GM10266 (cell line): ENCODE results near the gene MDK.

Source experiments
- DNase-seq: peaks from one replicate; pipeline ENCODE4 v3.0.0; 2012; ENCODE audit errors: extremely low spot score
- CTCF ChIP-seq: IDR thresholded peaks from 2 replicates; pipeline ENCODE4 v1.5.1; 2012; ENCODE audit warnings: mild to moderate bottlenecking, low read depth; ENCODE audit not compliant: control insufficient read depth, insufficient read depth; ENCODE audit errors: missing control alignments

Gene MDK

DNA sequence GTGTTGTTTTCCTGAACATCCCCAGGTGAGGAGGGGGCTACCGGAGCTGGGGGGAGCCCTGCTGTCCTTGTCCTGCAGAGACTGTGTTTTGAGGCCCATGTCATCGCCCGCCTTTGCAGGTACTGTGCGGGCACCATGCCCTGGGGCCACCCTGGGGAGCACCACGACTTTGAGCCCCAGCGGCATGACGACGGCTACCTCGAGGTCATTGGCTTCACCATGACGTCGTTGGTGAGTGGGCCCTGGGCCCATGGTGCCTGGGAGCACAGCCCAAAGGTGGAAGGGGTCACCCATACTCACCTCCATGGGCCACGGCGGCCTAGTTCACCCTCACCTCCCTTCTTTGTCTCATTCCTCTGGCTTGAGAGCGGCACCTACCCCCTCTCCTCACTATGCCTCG is 6.7 kb upstream of the MDK start:
- no peak for DNase-seq
- TF ChIP-seq CTCF, result no peak

DNA sequence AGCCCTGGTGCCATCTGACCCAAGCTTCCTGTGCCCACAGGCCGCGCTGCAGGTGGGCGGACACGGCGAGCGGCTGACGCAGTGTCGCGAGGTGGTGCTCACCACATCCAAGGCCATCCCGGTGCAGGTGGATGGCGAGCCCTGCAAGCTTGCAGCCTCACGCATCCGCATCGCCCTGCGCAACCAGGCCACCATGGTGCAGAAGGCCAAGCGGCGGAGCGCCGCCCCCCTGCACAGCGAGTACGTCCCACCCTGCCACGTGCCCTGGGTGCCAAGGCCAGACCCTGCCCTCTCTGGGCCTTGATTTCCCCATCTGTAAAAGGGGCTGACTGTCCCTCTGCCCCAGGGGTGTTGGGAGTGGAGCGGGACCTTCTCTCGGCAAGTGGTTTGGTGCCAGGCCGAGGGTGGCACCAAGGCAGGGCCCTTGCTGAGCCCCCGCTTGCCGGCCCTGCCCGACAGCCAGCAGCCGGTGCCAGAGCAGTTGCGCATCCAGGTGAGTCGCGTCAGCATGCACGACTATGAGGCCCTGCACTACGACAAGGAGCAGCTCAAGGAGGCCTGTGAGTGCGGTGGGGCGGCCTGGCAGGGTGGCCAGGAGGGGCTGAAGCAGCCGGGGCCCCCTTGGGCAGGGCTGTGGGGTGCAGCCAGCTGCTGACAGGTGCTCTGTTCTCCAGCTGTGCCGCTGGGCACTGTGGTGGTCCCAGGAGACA is 5.9 kb upstream of the MDK start:
- no peak for TF ChIP-seq CTCF
- DNase-seq, result no peak

DNA sequence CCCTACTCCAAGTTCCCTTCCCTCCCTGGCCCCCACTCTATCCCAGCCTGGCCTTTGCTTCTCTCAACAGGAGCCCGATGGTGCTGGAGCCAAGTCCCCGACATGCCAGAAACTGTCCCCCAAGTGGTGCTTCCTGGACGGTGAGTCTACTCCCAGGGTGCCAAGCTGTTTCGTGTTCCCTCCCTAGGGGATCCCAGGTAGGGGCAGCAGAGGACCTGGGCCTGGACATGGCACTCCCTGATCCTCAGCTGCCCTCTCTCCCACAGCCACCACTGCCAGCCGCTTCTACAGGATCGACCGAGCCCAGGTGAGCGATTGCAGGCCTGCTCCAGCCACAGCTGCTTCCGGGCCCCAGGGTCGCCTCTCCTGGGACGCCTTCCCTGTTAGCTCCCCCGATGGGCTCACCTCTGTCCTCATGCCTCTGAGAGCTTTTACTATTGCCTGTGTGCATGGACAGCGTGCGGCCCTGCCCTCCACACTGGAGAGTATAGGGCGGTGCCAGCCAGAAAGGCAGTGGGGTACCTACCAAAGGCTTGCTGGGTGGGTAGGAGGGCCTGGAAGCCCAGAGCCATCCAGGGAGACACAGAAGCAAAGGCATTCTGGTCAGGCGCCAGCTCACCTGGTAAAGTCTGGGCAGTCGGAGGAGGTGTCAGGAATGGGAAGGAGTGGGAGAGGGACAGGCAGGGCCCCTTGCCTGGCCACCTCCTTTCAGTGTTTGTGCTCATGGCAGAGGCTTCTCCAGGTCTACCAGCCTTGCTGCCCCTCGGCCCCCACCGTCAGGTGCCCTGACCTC is 5.0 kb upstream of the MDK start:
- no peak for DNase-seq
- no peak for TF ChIP-seq CTCF

- TF ChIP-seq CTCF, result no peak
- DNase-seq, result no peak
These were observed 4.2 kb upstream of the MDK start for GRCh38 chr11:46377290-46377689.

DNA sequence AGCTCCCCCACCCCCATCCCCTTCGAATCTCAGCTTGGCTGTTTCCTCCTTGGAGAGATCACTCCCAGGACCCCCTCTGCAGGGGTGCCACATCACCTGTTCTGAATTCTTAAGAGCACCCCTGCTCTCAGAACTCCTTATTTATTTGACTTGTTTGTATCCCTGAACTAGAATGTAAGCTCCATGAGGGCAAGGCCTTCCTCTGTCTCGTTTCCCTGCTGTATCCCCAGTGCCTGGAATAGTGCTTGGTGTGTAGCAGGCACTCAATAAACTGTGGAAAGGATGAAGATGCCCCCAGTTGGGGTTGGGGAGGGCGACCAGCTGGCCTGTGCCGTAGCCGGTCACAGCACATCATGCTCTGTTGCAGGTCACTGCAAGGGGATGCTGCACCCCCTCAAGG is 3.6 kb upstream of the MDK start:
- no peak for TF ChIP-seq CTCF
- DNase-seq, result no peak

DNA sequence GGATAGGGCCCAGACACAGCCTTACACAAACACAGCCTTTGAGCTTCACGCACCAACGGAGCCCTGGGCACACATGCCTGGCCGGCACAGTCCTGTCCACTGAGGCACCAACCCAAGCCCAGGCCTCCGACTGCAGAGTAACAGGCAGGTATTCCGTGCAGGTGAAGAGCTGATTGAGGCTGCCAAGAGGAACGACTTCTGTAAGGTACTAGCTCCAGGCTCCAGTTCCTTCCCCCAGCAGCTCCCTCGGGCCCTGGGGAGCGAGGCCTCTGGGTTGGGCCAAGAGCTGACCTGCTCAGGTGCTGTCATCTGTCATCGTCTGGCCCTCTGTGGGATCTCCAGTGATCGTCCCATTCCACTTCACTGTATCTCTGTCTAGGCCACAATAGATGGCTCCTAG is 3.2 kb upstream of the MDK start:
- no peak for DNase-seq
- no peak for TF ChIP-seq CTCF
